ENCODE measurements around the gene GFI1B. TPM values are rescaled to one million over a fixed set of nuclear protein-coding genes. Genes with fewer than 3 reads are reported as not detected.

GFI1B gene
- total and polyA plus RNA-seq, 2 of the 4 experiments (the other 2 are of a cell fraction), result 0.02 TPM; not detected in 1

DNA sequence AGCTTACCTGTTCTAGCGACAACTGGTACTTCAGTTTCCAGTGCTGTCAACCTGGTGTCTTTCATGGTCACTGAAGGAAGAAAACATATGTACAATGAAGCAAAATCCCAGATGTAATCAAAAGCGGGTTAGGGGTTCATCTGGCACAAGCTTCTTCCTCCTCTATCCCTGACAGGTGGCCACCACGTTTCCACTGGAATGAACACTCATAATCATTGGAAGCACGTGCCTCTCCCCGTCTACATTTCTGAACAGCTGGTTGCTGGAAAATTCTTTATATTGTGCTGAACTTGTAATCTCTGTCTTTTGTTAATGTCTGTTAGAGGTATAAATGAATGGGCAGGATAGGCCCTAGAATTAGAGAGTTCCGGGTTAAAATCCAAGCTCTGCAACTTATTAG is 43.5 kb upstream of the GFI1B start:
- Histone ChIP-seq H3K4me3 (ENCODE audit: insufficient read depth, low read depth, low read length) (no peak overlapping the region), H3K79me1 (ENCODE audit: low read depth in 1 of 2, low read length in 2 of 2) (peaks cover 44 to 81% of the 10 kb centered on the region in 2 experiments), H3K4me1 (ENCODE audit: control insufficient read depth, insufficient read depth, low read length) (peaks cover 16% of the 10 kb centered on the region), H3K27ac (ENCODE audit: insufficient read depth, low read length) (no peak overlapping the region), H3K9me1 (ENCODE audit: insufficient read depth, low read length) (peaks cover 18% of the 10 kb centered on the region), H3K18ac (ENCODE audit: low read depth, low read length) (no peak overlapping the region), H3K4me2 (ENCODE audit: low read depth, low read length) (no peak overlapping the region), H3K27me3 (ENCODE audit: control insufficient read depth, insufficient read depth, low read length) (no peaks in the 10 kb centered on the region), H2BK5ac (ENCODE audit: low read depth, low read length, poor library complexity, severe bottlenecking) (no peak overlapping the region), H4K5ac (ENCODE audit: low read depth, low read length) (no peak overlapping the region), H2BK120ac (ENCODE audit: low read depth, low read length) (no peak overlapping the region), H2AFZ (replicated peaks; ENCODE audit: low read length, poor library complexity) (no peak overlapping the region), H4K8ac (ENCODE audit: low read depth in 2 of 2, low read length in 2 of 2) (no peak overlapping the region), H2AK9ac (replicated peaks; ENCODE audit: low read depth, low read length, poor library complexity) (no peak overlapping the region), H3K9me3 (ENCODE audit: control insufficient read depth, insufficient read depth, low read length) (no peaks in the 10 kb centered on the region), H3K36me3 (ENCODE audit: control insufficient read depth, insufficient read depth, low read length) (peaks cover 4% of the 10 kb centered on the region), H3K4ac (ENCODE audit: low read depth, low read length) (no peak overlapping the region), H3K9ac (ENCODE audit: low read depth, low read length) (no peak overlapping the region), H3K56ac (ENCODE audit: extremely low read depth, insufficient read depth, low read length) (no peak overlapping the region), H4K91ac (ENCODE audit: insufficient read depth, low read depth, low read length) (no peak overlapping the region), H2BK20ac (ENCODE audit: low read depth, low read length) (no peak overlapping the region), H2BK15ac (ENCODE audit: low read depth, low read length) (no peak overlapping the region), H2AK5ac (ENCODE audit: low read depth, low read length) (no peak overlapping the region), H3K14ac (replicated peaks; ENCODE audit: low read depth, low read length) (no peak overlapping the region), H3K23ac (ENCODE audit: low read depth, low read length) (no peak overlapping the region), H4K20me1 (ENCODE audit: insufficient read depth, low read length) (peaks cover 20% of the 10 kb centered on the region; the same call in 1 of the 2 replicates)
- intact Hi-C loops (cut with micrococcal nuclease), result no loop called here
- POLR2A ChIA-PET (ENCODE audit: unreplicated experiment), result no interaction called here
- BruUV-seq (replicated peaks), result no TSS peak
- in situ Hi-C loops (cut with MboI; ENCODE audit: low sequenced_read_pairs), result no loop called here
- WGBS, 2 experiments (ENCODE audit: extremely low coverage in 2 of 2, insufficient read length in 1 of 2), result no CpG with 5 or more reads among the region's 6 CpGs
- CTCF ChIA-PET, result interaction anchor here (0.9 kb wide), 1 partner anchor 32 kb away, joined by 4 read pairs; no protein-coding TSS in a partner anchor
- no peak for ATAC-seq (ENCODE audit: low read depth)
- dilution Hi-C loops (cut with HindIII; ENCODE audit: low sequenced_read_pairs, unreplicated experiment), result no loop called here
- TF ChIP-seq RFX5 (IDR thresholded peaks at IDR 0.05; ENCODE audit: low read depth, low read length) (no peak), RCOR1 (IDR thresholded peaks at IDR 0.05; ENCODE audit: insufficient replicate concordance, low read length) (no peak)
- no peak for DNase-seq

Data from IMR-90 (cell line).